Measurements from ENCODE around the gene PPID. TPM values are rescaled to one million over a fixed set of nuclear protein-coding genes. Genes with fewer than 3 reads are reported as not detected.
A peak's percentile ranks its signal among the peaks of the same experiment; 100 is the strongest.

The PPID gene
- total RNA-seq (10 to 100 TPM; 23.8 to 37.1 (median 33.1) TPM), polyA plus RNA-seq (10 to 100 TPM; 24.4 to 35.4 TPM)
- long read RNA-seq, donor 1, transcript PPID-201 (10 exons, 1,823 nt) = major isoform, 71 of 79 reads
- long read RNA-seq, donor 1, partial matches to known transcripts = 3 of 79 reads
- long read RNA-seq, donor 1, other reads (novel, unspliced or antisense) = 5 of 79 reads
- long read RNA-seq, donor 2, transcript PPID-201 (10 exons, 1,823 nt) = major isoform, 49 of 51 reads
- long read RNA-seq, donor 2, partial matches to known transcripts = 1 of 51 reads
- long read RNA-seq, donor 2, other reads (novel, unspliced or antisense) = 1 of 51 reads
- long read RNA-seq, donor 3, transcript PPID-201 (10 exons, 1,823 nt) = major isoform, 140 of 148 reads
- long read RNA-seq, donor 3, partial matches to known transcripts = 5 of 148 reads
- long read RNA-seq, donor 3, other reads (novel, unspliced or antisense) = 3 of 148 reads

DNA sequence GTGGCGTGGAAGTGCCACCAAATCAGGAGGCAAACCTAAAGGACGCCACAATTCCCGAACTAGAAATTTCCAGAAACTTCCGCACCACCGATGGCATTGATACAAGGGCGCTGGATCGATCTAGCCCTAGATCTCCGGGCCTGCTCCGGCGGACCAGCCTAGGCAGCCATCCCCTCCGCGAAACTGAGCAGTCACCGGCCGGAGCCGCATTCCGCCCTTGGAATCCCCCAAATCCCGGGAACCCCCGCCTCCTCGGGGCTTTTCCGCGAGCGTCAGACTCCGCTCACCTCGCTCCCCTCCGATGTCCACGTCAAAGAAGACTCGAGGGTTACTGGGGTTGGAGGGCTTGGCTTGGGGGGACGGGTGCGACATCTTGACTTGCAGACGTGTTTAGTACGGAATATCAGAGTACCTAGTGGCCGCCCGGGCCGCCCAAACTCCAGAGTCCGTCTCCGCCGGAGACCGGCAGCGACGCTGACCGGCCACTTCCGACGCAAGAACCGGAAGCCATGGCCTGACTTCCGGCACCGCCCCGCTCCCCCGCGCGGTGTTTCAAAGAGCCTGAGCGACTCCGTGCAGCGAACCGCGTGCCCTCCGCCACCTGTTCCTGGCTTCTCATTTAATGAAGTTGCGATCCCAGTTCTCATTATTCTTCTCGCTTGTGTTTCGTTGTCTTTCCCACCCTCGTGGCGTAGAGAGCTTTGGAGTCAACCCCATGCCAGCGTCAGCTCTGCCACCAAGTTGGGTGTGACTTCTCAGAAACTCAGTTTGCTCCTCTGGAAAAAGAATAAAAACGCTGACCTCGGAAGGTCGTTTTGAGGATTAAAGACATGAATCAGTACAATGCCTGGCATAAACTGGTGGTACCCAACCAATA, at the start of gene PPID:
PPID (minus strand) TSS at position 480 of the 877 bp plus-strand sequence; CDS start at position 372, 108 bp downstream.
- DNase-seq = peak; percentile 82 to 88
- TF ChIP-seq, protein P1, sequence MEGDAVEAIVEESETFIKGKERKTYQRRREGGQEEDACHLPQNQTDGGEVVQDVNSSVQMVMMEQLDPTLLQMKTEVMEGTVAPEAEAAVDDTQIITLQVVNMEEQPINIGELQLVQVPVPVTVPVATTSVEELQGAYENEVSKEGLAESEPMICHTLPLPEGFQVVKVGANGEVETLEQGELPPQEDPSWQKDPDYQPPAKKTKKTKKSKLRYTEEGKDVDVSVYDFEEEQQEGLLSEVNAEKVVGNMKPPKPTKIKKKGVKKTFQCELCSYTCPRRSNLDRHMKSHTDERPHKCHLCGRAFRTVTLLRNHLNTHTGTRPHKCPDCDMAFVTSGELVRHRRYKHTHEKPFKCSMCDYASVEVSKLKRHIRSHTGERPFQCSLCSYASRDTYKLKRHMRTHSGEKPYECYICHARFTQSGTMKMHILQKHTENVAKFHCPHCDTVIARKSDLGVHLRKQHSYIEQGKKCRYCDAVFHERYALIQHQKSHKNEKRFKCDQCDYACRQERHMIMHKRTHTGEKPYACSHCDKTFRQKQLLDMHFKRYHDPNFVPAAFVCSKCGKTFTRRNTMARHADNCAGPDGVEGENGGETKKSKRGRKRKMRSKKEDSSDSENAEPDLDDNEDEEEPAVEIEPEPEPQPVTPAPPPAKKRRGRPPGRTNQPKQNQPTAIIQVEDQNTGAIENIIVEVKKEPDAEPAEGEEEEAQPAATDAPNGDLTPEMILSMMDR (IDR thresholded peaks at IDR 0.05) = peak in 2 of 9 donors; percentile 18 to 19
- Histone ChIP-seq H3K27ac (peak within 1 kb of the TSS; percentile 82 to 97 (median 92)), H3K4me1 (peaks cover 0 to 29% (median 10%) of the 10 kb centered on the region in 9 donors), H3K27me3 (no peaks in the 10 kb centered on the region), H3K9me3 (no peaks in the 10 kb centered on the region), H3K36me3 (peaks cover 0 to 32% (median 21%) of the 10 kb centered on the region in 9 donors), H3K4me3 (peak within 1 kb of the TSS; percentile 62 to 97 (median 78))
- peak; percentile 97 to 99 (median 98) for ATAC-seq
- 0% methylated on average over 65 of the region's 65 CpGs for WGBS, 2 donors
- intact Hi-C loops (cut with DNase I) = loop anchor here in 9 of 10 donors (5.0 to 10.0 kb wide), 5 partner anchors 452 to 732 kb away; no protein-coding TSS in a partner anchor

- Histone ChIP-seq H3K27me3 (no peaks in the 10 kb centered on the region), H3K4me1 (peaks cover 11 to 85% (median 73%) of the 10 kb centered on the region in 9 donors), H3K27ac (peak overlapping the region in 9 of 10 donors; percentile 5 to 94 (median 60)), H3K36me3 (no peaks in the 10 kb centered on the region), H3K9me3 (no peaks in the 10 kb centered on the region), H3K4me3 (peak overlapping the region in 4 of 10 donors; percentile 7 to 93 (median 84))
- DNase-seq = no peak
- 20 to 22% methylated on average over 2 of the region's 2 CpGs for WGBS, 2 donors
- TF ChIP-seq, protein P1 (IDR thresholded peaks at IDR 0.05) = no peak
- no peak for ATAC-seq
- intact Hi-C loops (cut with DNase I) = loop anchor here in 6 of 10 donors (2.0 to 10.0 kb wide), 7 partner anchors 41 to 406 kb away; partner anchors contain the start of gene RAPGEF2 (in 1 of the 6)
These were observed 48.6 kb upstream of the PPID start for GRCh38 chr4:158771776-158772175.

DNA sequence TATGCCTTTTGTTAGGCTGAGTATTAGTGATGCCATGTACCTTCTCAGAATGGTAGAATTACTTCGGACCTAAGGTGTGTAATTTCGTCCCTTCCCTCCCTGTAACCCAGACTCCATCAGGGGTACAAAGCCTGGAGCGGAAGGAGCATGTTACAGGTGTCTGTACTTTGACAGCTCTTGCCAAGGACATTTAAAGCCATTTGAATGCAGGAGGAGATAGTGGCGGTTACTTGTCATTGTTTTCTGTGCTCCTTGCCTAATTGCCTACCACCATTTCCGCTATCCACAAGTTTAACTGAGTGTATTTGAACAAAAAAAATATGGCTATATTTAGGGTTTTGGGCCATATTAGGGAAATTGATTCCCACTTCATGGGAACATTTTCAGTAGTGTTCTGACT, 47.5 kb upstream of the PPID start:
- ATAC-seq (no peak), DNase-seq (no peak)
- Histone ChIP-seq H3K4me1 (peaks cover 9 to 75% (median 63%) of the 10 kb centered on the region in 9 donors), H3K4me3 (peak overlapping the region in 8 of 10 donors; percentile 81 to 93 (median 88)), H3K27me3 (no peaks in the 10 kb centered on the region), H3K36me3 (no peaks in the 10 kb centered on the region), H3K9me3 (no peaks in the 10 kb centered on the region), H3K27ac (peak overlapping the region in 5 of 10 donors; percentile 65 to 94 (median 90))
- WGBS, 2 donors = 48 to 57% methylated on average over 5 of the region's 5 CpGs
- TF ChIP-seq, protein P1 (IDR thresholded peaks at IDR 0.05) = no peak
- intact Hi-C loops (cut with DNase I) = loop anchor here in 6 of 10 donors (2.0 to 10.0 kb wide), 7 partner anchors 42 to 407 kb away; partner anchors contain the start of gene RAPGEF2 (in 1 of the 6)
